HG02610 (cell line): ENCODE results near the gene FGD4.

Experiments
- ATAC-seq: cut with Tn5 transposase; IDR thresholded peaks from one replicate; pipeline ENCODE4 v1.9.1; 2021; ENCODE audit warnings: mild to moderate bottlenecking, moderate library complexity; ENCODE audit not compliant: unreplicated experiment

FGD4 gene

DNA sequence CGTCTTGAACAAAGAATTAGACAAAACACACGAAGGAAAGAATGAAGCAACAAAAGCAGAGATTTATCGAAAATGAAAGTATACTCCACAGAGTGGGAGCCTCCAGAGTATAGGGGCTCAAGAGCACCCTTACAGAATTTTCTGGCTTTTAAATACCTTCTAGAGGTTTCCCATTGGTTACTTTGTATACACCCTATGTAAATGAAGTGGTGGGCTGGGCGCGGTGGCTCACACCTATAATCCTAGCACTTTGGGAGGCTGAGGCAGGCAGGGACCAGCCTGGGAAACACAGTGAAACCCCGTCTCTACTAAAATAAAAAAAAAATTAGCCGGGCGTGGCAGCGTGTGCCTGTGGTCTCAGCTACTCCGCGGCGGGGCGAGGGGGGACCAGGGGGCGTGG is 266.7 kb downstream of the FGD4 start:
- no peak for ATAC-seq

DNA sequence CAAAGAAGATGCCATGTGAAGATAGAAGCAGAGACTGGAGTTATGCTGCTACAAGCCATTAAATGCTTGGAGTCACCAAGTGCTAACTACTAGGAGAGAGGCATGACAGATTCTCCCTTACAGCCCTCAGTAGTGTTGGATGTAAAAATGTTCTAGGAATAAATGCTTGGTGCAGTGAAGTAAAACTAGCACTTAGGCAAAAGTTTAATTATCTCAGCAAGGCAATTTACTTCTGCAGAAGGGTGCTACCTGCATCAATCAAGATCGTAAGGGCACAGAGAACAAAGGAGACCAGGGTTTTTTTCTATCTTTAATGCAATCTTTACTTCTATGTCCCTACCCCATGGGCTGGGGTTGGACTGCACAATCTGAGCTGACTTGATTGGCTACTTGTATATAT is 270.2 kb downstream of the FGD4 start:
- ATAC-seq, result no peak

DNA sequence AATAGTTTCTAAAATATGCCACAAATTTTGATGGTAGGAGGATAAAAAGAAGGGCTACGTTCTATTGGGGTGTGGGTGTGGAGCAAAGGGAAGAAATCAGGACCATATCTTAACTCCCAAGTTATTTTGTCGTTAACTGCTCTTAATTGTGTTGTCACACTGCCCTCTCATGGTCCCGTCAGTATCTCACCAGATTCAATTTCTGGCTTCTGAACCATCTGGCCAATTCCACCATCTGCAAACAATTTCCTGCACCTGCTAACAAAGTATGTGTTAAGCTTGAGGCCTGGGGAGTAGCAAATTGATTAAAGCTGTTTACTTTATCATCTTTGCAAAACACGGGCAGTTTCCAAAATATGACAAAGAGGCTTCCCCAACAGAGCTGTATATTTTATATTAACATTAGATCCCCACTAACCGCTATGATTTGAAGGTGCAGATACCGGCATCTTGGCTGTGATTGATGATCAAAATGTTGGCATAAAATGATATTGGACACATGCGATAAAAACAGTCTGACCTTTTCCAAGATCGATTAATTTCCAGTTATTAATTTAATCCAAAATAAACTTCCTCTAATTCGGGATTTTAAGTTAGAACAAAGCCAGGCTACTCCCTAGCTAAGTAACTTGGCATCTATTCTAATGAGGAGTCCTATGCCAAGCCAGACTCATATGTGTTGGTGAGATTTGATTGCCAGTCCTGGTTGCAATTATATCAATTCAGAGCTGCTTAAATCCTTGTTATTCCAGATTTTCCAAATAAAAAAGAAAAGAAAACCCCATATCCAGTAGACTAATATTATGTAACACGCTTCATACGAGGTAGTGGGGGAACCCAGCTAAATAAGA is 272.8 kb downstream of the FGD4 start:
- no peak for ATAC-seq

DNA sequence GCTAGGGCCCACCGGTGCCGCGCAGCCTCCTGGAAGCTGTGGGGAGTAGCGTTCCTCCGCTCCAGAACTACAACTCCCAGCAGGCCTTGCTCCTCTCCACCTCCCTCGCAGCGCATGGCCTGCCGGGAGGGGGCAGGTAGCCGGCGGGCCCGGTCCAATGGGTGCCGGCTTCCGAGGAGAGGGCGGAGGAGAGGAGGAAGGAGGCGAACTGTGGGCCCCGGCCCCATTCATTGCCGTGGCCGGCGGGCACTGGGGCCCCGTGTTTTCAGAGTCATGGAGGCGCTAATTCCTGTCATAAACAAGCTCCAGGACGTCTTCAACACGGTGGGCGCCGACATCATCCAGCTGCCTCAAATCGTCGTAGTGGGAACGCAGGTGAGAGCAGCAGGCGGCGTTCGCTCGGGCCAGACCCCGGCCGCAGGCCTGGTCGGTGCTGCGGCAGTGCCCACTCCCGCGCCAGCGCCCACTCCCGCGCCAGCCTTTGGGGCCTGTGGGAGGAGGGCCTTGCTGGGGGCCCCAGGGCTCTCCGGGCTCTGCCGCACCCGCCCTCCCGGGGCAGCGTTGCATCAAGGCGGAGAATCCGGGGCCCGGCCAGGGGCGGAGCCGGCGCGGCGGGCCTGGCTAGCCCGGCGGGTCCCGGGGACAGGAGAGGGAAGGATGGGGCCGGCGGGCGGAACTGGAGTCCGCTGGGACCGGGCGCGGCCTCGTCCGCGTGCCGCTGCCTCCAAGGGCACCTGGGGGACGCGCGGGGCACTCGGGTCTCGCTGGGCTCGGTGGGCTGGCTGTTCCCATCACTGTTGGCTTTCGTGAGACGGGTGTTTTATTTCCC is 279.9 kb downstream of the FGD4 start, which contains the start of gene DNM1L:
TSS of gene DNM1L (plus strand) at position 211 of the 829 bp plus-strand sequence. CDS start at position 274, 63 bp downstream.
- ATAC-seq, result peak; percentile 98

DNA sequence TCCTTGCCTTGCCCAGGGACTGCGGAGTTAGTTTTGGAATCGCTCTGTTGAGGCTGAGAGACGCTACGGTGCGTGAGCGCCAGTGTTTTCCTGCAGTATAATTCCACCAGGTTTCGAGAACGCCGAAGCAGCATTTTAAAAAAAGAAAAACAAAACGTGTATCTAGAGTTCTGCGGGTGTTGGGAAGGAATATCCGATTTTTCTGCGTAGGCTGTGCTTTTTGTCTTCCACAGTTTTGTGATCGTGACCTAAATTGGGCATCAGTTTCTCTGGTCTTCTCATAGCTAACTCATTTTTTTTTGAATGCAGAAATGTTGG is 280.5 kb downstream of the FGD4 start:
- no peak for ATAC-seq

DNA sequence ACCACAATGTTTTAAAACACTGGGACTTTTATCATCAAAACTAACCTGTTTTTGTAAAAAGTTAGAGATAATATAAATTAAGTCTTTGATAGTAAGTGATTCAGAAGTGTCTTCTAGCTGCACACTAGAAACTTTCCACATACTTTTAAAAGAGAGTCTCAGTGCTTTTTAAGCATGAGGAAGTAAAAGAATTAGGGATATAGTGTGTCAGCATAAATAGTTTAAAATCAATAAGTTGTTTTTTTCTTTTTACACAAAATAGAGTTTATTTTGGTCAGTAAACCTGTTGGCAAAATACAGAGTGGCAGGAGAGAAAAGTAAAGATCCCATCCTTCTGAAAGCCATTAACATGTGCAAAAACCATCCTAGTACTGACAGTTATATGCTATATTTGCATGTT is 281.4 kb downstream of the FGD4 start:
- no peak for ATAC-seq

DNA sequence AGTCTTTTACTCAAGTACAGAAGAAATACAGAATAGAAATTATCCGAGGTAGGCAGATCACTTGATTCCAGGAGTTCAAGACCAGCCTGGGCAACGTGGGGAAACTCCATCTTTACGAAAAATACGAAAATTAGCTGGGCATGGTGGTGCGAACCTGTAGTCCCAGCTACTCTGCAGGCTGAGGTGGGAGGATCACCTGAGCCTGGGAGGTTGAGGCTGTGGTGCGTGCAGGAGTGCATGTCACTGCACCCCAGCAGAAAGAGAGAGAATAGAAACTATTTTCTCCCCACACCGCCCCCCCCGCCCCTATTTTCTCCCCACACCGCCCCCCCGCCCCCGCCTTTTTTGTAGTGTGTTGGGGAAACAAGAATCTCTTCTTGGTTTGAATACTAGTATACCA is 281.9 kb downstream of the FGD4 start:
- no peak for ATAC-seq

DNA sequence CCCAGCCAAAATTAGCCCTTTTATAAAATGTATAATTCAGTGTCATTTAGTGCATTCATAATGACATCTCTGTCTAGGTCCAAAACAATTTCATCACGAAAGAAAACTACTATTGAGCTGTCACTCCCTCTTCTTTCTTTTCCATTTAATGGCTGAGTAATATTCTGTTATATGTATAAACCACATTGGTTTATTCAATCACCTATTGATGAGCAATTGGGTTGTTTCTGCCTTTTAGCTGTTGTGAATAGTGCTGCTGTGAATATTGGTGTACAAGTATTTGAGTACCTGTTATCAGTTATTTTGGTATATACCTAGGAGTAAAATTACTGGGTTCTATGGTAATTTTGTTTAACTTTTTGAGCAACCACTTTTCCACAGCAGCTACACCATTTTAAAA is 287.0 kb downstream of the FGD4 start:
- ATAC-seq, result no peak

DNA sequence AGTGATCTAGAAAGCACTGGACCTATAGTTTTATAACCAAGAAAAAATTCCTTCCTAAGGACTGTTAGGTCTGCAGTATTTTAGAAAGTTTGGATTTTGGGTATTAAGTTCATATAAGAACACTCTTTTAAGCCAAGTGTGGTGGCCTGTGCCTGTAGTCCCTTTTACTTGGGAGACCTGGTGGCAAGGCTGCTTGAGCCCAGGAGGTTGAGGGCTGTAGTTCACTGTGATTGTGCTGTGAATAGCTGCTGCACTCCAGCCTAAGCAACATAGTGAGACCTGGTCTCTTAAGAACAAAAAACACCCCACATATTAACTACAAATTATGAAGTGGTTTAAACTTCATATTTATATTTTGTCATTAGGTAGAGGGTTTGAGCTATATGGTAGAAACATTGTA is 289.4 kb downstream of the FGD4 start:
- ATAC-seq, result no peak

DNA sequence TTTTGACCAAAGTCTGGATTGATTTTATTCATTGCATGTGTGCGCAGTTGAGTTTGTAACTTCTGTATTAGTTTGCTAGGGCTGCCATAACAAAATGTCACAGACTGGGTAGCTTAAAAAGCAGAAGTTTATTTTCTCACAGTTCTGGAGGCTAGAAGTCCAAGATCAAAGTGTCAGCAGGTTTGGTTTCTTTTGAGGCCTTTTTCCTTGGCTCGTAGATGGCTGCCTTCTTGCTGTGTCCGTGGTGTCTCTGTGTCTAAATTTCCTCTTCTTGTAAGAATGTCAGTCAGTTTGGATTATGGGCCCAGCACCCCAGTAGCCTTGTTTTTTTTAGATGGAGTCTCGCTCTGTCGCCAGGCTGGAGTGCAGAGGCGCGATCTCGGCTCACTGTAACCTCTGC is 291.6 kb downstream of the FGD4 start:
- ATAC-seq, result no peak

DNA sequence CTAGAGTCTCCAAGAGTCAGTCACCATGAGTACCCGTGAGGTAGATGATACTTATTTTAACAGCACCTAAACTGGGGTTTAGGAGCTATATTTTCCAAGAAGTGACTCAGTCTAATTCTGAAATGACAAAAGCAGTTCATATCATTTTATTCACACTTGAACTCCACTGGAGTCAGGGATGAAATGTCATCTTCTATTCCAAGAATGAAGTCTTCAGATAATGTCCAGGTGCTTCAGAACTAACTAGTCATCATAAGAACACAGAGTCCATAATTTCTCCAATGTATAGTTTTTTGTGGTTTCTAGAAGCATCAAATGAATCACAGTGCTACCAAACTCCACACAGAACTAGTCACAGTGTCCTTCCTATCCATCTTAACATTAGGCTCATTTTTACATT is 293.0 kb downstream of the FGD4 start:
- ATAC-seq, result peak; percentile 50

DNA sequence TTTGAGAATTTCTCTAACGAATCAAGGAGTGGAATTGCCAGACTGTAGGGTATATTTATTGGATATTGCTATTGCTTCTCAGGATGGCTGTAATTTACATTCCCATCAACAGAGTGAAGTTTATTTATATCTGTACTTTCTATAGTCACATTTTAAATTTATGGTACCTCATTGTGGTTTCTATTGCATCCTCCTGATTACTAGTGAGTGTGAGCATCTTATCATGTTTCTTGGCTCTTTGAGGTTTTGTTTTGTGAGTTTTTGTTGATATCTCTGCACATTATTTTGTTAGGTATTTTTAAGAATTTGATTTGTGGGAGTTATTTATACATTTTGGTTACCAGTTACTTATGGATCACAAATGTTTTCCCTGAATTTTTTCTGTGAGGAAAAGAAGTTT is 293.7 kb downstream of the FGD4 start:
- no peak for ATAC-seq
